Measurements from ENCODE around the gene CIAPIN1. TPM values are rescaled to one million over a fixed set of nuclear protein-coding genes. Genes with fewer than 3 reads are reported as not detected.

CIAPIN1 gene
- total RNA-seq, 2 donors from 2014 or later, result 18.1 to 25.0 TPM

DNA sequence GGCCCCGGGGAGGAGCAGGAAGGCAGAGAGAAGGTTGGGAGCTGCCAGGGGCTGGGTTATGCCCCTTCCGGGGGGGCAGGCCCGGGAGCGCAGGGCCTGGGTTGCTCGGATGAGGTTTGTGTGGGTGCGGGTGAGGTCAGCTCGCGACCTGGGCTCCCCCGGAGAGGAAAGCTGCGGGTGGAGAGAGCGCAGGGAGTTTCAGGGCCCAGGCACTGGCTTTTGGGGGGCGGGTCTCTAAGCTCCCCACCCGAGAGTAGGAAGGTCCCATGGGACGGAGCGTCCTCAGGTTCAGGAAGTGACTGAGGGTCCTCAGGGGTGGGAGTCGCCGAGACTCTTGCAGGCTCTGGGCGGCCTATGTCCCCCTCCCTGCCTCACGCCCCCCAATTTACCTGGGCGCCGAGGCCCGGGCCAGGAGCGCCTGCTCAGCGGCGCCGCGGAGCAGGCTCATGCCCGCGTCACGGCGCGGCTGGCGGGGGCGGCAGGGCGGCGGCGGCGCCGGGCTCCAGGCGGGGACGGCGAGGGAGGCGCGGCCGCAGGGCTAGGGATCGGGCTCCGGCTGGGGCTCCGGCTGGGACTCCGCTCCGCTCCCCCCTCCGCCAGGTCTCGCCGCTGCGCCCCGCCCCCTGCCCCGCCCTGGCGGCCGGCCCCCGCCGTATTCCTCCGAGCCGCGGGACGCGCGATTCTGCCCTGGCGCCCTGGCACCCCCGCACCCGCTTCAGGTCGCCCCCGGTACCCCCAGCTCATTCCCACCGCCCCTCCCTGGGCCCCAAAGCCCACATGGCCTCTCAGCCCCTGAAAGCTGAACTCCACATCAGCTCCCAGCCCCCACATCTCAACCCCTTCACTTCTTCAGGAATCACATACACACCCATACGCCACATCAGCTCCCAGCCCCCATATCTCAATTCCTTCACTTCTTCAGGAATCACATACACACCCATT is 39.0 kb upstream of the CIAPIN1 start, which contains the start of gene DOK4:
TSS of gene DOK4 (minus strand) at position 578 of the 942 bp plus-strand sequence. CDS start 6,986 bp downstream, outside the sequence.
- H3K4me3 ChIP-seq, result peak within 1 kb of the TSS; percentile 90
- peaks cover 8 to 36% of the 10 kb centered on the region in 2 donors for H3K4me1 ChIP-seq (ENCODE audit: control insufficient read depth in 1 of 2, low read depth in 2 of 2)
- no peaks in the 10 kb centered on the region for H3K9me3 ChIP-seq
- TF ChIP-seq, protein P1, sequence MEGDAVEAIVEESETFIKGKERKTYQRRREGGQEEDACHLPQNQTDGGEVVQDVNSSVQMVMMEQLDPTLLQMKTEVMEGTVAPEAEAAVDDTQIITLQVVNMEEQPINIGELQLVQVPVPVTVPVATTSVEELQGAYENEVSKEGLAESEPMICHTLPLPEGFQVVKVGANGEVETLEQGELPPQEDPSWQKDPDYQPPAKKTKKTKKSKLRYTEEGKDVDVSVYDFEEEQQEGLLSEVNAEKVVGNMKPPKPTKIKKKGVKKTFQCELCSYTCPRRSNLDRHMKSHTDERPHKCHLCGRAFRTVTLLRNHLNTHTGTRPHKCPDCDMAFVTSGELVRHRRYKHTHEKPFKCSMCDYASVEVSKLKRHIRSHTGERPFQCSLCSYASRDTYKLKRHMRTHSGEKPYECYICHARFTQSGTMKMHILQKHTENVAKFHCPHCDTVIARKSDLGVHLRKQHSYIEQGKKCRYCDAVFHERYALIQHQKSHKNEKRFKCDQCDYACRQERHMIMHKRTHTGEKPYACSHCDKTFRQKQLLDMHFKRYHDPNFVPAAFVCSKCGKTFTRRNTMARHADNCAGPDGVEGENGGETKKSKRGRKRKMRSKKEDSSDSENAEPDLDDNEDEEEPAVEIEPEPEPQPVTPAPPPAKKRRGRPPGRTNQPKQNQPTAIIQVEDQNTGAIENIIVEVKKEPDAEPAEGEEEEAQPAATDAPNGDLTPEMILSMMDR (IDR thresholded peaks at IDR 0.05), result no peak
- no peaks in the 10 kb centered on the region for H3K36me3 ChIP-seq
- ATAC-seq (ENCODE audit: insufficient number of reproducible peaks, low FRiP score, low read depth) (peak; percentile 57), DNase-seq (ENCODE audit: low spot score) (no peak)
- H3K27me3 ChIP-seq (replicated peaks; ENCODE audit: insufficient read depth), result no peaks in the 10 kb centered on the region
- peak within 1 kb of the TSS; percentile 86 to 92 for H3K27ac ChIP-seq

DNA sequence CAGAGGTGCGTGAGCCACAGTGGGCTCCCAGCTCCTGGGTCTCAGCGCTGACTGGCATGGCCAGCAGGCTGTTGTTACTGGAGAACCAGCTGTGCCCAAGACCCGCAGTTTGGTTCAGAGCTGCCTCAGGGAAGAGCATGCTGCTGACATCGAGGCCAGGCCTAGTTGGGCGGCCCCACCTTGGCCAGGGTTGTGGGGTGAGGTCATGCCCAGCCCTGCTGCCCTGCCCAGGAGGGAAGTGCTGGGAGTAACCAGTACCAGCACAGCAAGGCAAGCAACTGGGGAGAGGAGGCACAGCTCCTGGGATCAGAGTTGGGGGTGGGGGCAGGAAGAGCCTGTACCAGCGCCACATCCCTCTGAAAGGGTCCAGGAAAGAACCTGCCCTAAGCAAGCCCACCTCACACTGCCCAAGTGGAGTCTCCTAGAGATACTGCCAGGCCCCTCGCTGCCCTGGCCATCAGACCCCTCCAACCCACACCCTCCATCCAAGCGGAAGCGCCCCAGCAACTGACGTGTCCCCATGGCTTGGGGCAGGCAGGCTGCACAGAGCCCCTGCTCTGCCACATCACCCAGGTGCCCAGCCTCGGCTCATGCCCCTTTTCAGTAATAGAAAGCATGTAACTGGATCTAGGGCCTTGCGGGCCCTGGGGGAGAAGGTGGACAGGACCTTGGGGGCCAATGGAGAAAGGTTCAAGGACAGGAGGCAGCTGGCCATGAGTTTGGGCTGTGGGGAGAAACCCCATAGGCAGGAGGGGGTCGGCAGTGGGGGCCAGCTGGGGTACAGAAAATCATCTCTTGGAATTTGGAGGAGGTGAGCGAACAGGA is 38.1 kb upstream of the CIAPIN1 start:
- ATAC-seq (ENCODE audit: insufficient number of reproducible peaks, low FRiP score, low read depth), result no peak

GRCh38 chr16:57484515-57485005 is 37.4 kb upstream of the CIAPIN1 start:
- peak overlapping the region; percentile 81 to 92 for H3K27ac ChIP-seq
- H3K27me3 ChIP-seq (replicated peaks; ENCODE audit: insufficient read depth), result no peaks in the 10 kb centered on the region
- ATAC-seq (ENCODE audit: insufficient number of reproducible peaks, low FRiP score, low read depth), result no peak
- peak overlapping the region; percentile 90 for H3K4me3 ChIP-seq
- peaks cover 8 to 52% of the 10 kb centered on the region in 2 donors for H3K4me1 ChIP-seq (ENCODE audit: control insufficient read depth in 1 of 2, low read depth in 2 of 2)
- H3K36me3 ChIP-seq, result no peaks in the 10 kb centered on the region
- TF ChIP-seq, protein P1 (IDR thresholded peaks at IDR 0.05), result no peak
- no peaks in the 10 kb centered on the region for H3K9me3 ChIP-seq
- no peak for DNase-seq (ENCODE audit: low spot score)

More for the DNA sequence above, 38.1 kb upstream of the CIAPIN1 start:
- no peaks in the 10 kb centered on the region for H3K27me3 ChIP-seq (replicated peaks; ENCODE audit: insufficient read depth)
- no peaks in the 10 kb centered on the region for H3K36me3 ChIP-seq
- peak overlapping the region; percentile 90 for H3K4me3 ChIP-seq
- H3K9me3 ChIP-seq, result no peaks in the 10 kb centered on the region
- peaks cover 8 to 44% of the 10 kb centered on the region in 2 donors for H3K4me1 ChIP-seq (ENCODE audit: control insufficient read depth in 1 of 2, low read depth in 2 of 2)
- peak overlapping the region; percentile 81 to 92 for H3K27ac ChIP-seq
- DNase-seq (ENCODE audit: low spot score), result no peak
- TF ChIP-seq, protein P1 (IDR thresholded peaks at IDR 0.05), result no peak

DNA sequence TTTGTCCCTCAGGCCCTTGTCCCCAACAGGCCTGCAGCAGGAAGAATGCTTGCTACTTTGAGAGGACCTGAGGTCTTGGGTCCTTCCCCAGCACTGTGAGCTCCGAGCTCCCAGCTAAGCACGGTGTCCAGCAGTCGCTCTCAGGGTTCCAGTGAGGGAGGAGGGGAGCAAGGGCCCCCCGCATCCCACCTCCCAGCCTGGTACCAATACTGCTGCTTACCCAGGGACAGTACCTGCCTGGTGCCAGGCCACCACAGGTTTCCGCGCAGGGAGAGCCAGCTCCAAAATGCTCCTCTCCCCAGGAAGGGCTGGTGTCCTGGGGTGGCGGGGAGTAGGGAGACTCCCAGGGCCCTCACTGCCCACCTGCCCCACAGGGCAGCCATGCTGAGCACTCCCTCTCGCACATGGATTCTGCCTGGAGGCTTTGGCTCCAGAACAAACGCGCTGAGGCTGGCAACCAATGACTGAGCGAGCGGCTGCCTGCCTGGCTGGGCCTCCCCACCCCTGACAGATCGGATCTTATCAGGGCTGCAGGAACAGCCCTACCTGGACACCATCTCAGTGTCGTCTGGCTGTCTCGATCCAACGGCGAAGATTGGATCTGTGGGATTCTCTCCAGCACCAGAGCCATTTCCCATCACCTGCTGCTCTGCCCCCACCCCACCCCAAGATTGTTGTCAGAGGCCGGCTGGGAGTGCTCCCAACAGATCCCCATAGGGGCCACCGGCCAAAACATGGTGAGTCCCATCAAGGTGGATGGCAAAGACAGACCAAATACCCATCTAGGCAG is 36.7 kb upstream of the CIAPIN1 start:
- Histone ChIP-seq H3K4me1 (ENCODE audit: control insufficient read depth in 1 of 2, low read depth in 2 of 2) (peaks cover 12 to 58% of the 10 kb centered on the region in 2 donors), H3K27ac (peak overlapping the region; percentile 16 to 92), H3K4me3 (no peak overlapping the region), H3K27me3 (replicated peaks; ENCODE audit: insufficient read depth) (no peaks in the 10 kb centered on the region), H3K36me3 (no peaks in the 10 kb centered on the region), H3K9me3 (no peaks in the 10 kb centered on the region)
- TF ChIP-seq, protein P1 (IDR thresholded peaks at IDR 0.05), result no peak
- DNase-seq (ENCODE audit: low spot score), result no peak
- no peak for ATAC-seq (ENCODE audit: insufficient number of reproducible peaks, low FRiP score, low read depth)
